Natural killer cell (primary cell): ENCODE data around the gene EPYC. TPM values are rescaled to one million over a fixed set of nuclear protein-coding genes. Genes with fewer than 3 reads are reported as not detected.

Source experiments
- ATAC-seq, 3 donors: fragments of 150-1000 bp in 2 of 3; fragments of 200-7000 bp in 1 of 3; cut with Tn5 transposase; 1 replicate in 1 of 3; 2 replicates in 2 of 3; pipeline ENCODE4 v1.10.0; 2021; ENCODE audit warnings: mild to moderate bottlenecking in 2 of 3, moderate library complexity in 2 of 3
- DNase-seq, 2 donors: peaks; one replicate each; pipeline versions ENCODE4 v3.0.0 to v3.0.0-alpha.2; 2013 to 2021; ENCODE audit warnings: mixed read lengths in 1 of 2
- H3K27ac ChIP-seq: one replicate; pipeline ENCODE4 v1.5.1; 2013; ENCODE audit warnings: mild to moderate bottlenecking, low read length
- H3K27me3 ChIP-seq: one replicate; pipeline ENCODE4 v1.6.1; 2013; ENCODE audit warnings: low read length; ENCODE audit not compliant: control insufficient read depth, insufficient read depth
- H3K36me3 ChIP-seq: one replicate; pipeline ENCODE4 v1.6.1; 2013; ENCODE audit warnings: low read length; ENCODE audit not compliant: control insufficient read depth, insufficient read depth
- H3K4me1 ChIP-seq: one replicate; pipeline ENCODE4 v1.6.1; 2013; ENCODE audit warnings: low read length; ENCODE audit not compliant: control insufficient read depth, insufficient read depth
- H3K4me3 ChIP-seq: one replicate; pipeline ENCODE4 v1.5.1; 2013; ENCODE audit warnings: low read length
- H3K9me3 ChIP-seq: one replicate; pipeline ENCODE4 v1.6.1; 2013; ENCODE audit warnings: low read length; ENCODE audit not compliant: control insufficient read depth, insufficient read depth
- H3K27ac Mint-ChIP-seq, 2 donors: one replicate each; pipeline ENCODE4 v1.8.0; 2022; ENCODE audit warnings: mild to moderate bottlenecking in 2 of 2, mixed read lengths in 2 of 2, moderate library complexity in 1 of 2
- H3K27me3 Mint-ChIP-seq, 2 donors: one replicate each; pipeline ENCODE4 v1.8.0; 2022; ENCODE audit warnings: low read depth in 2 of 2, mixed read lengths in 2 of 2
- H3K36me3 Mint-ChIP-seq: one replicate; pipeline ENCODE4 v1.8.0; 2022; ENCODE audit warnings: mixed read lengths
- H3K4me1 Mint-ChIP-seq, 2 donors: one replicate each; pipeline ENCODE4 v1.8.0; 2022; ENCODE audit warnings: mixed read lengths in 2 of 2
- H3K4me3 Mint-ChIP-seq: one replicate; pipeline ENCODE4 v1.8.0; 2022; ENCODE audit warnings: mild to moderate bottlenecking, moderate library complexity, mixed read lengths
- H3K9me3 Mint-ChIP-seq, 2 donors: one replicate each; pipeline ENCODE4 v1.8.0; 2022; ENCODE audit warnings: mixed read lengths in 2 of 2
- WGBS: methylation state at CpG from one replicate; pipeline ENCODE4 v1.1.7; 2013; ENCODE audit warnings: missing lambda C conversion rate; ENCODE audit not compliant: insufficient coverage; 5-methylcytosine and 5-hydroxymethylcytosine counted together
- intact Hi-C: fragments of 100-400 bp; cut with micrococcal nuclease; formaldehyde crosslinking; loops from one replicate; pipeline ENCODE4 v1.14.2; 2022
- total RNA-seq, 4 donors: library from RNA; stranded (reverse); fragments of 120-200 nt in 1 of 4; gene quantifications; one replicate each; pipeline versions ENCODE4 v1.2.3 to v1.2.4, GENCODE V29; 2013 to 2022
- TF ChIP-seq, protein P1 (sequence below): fragments of 200-600 bp; IDR thresholded peaks from one replicate; pipeline ENCODE4 v1.8.0; 2022; ENCODE audit warnings: antibody characterized with exemption

The EPYC gene
- total RNA-seq, 3 donors from 2014 or later (not counting 1 experiment from before 2014, with no cell fraction given): not detected

GRCh38 chr12:91043408-91043807 lies 38.6 kb upstream of the EPYC start:
- H3K36me3 ChIP-seq: no peaks in the 10 kb centered on the region
- WGBS: 83% methylated on average over 4 of the region's 4 CpGs
- ATAC-seq: no peak
- intact Hi-C loops: no loop called here
- no peaks in the 10 kb centered on the region for H3K36me3 Mint-ChIP-seq
- no peak overlapping the region for H3K27ac Mint-ChIP-seq
- H3K4me1 ChIP-seq: no peaks in the 10 kb centered on the region
- no peak overlapping the region for H3K4me3 ChIP-seq
- no peaks in the 10 kb centered on the region for H3K27me3 Mint-ChIP-seq
- no peak for DNase-seq
- H3K27ac ChIP-seq: no peak overlapping the region
- H3K27me3 ChIP-seq: no peaks in the 10 kb centered on the region
- no peak overlapping the region for H3K4me3 Mint-ChIP-seq
- H3K9me3 Mint-ChIP-seq: peaks cover 0 to 3% of the 10 kb centered on the region in 2 donors
- TF ChIP-seq, protein P1, sequence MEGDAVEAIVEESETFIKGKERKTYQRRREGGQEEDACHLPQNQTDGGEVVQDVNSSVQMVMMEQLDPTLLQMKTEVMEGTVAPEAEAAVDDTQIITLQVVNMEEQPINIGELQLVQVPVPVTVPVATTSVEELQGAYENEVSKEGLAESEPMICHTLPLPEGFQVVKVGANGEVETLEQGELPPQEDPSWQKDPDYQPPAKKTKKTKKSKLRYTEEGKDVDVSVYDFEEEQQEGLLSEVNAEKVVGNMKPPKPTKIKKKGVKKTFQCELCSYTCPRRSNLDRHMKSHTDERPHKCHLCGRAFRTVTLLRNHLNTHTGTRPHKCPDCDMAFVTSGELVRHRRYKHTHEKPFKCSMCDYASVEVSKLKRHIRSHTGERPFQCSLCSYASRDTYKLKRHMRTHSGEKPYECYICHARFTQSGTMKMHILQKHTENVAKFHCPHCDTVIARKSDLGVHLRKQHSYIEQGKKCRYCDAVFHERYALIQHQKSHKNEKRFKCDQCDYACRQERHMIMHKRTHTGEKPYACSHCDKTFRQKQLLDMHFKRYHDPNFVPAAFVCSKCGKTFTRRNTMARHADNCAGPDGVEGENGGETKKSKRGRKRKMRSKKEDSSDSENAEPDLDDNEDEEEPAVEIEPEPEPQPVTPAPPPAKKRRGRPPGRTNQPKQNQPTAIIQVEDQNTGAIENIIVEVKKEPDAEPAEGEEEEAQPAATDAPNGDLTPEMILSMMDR: no peak
- no peaks in the 10 kb centered on the region for H3K4me1 Mint-ChIP-seq
- H3K9me3 ChIP-seq: no peaks in the 10 kb centered on the region

DNA sequence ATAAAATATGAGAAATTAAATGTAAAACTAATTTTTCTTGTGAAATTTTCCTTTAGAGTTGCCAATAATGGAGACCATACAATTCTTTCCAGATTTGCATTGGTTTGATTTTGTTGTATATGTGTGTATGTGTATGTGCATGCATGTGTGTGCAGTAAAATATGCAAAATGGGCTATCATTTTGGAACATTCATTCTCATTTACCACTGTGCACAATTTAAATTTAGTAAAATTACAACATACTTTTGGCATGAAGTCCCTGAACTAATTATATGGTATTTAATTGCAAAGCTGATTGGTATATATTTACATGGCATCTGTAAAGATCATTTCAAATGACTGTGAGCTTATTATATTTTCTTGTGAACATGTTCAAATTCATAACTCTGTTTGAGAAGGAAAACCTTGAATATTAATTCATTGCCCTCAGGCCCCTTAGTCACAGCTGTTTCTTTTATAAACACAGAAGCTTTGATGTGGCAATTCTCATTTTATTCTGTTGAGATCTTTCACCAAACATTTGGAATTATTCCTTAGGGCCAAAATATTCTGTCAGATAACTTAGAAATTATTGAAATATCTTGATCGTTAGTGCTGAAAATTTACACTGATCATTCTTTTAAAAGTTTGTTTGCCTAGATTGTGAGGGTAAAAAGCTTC lies 35.5 kb upstream of the EPYC start:
- no CpG with 5 or more reads among the region's 1 CpG for WGBS
- ATAC-seq (no peak), DNase-seq (no peak)
- Histone ChIP-seq H3K4me1 (no peaks in the 10 kb centered on the region), H3K27ac (no peak overlapping the region), H3K4me3 (no peak overlapping the region), H3K36me3 (no peaks in the 10 kb centered on the region), H3K27me3 (no peaks in the 10 kb centered on the region), H3K9me3 (no peaks in the 10 kb centered on the region)
- Mint-ChIP-seq H3K36me3 (no peaks in the 10 kb centered on the region), H3K27ac (no peak overlapping the region), H3K4me3 (no peak overlapping the region), H3K27me3 (no peaks in the 10 kb centered on the region), H3K4me1 (no peaks in the 10 kb centered on the region), H3K9me3 (peaks cover 0 to 2% of the 10 kb centered on the region in 2 donors)
- intact Hi-C loops: no loop called here
- TF ChIP-seq, protein P1: no peak

DNA sequence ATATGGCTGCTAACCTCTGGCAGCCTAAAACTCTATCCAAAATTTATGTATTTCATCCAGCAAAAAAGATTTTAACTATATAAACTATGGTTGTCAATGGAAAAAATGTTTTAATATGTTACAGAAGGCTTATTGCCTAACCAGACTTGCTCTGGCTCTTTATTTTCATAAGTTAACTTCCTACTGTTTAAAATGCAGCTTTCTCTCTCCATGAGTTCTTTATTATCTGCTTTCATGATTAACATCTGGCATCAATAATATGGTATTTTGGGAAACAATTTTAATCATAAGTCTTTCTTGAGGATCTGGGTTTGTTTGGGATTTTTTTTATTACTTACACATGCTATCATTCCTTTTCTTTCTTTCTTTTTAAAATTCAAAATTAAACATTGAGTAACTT lies 32.5 kb upstream of the EPYC start:
- no peak overlapping the region for H3K27ac ChIP-seq
- no peak overlapping the region for H3K4me3 ChIP-seq
- H3K4me1 Mint-ChIP-seq: no peaks in the 10 kb centered on the region
- TF ChIP-seq, protein P1: no peak
- H3K36me3 ChIP-seq: no peaks in the 10 kb centered on the region
- H3K36me3 Mint-ChIP-seq: no peaks in the 10 kb centered on the region
- H3K27me3 ChIP-seq: no peaks in the 10 kb centered on the region
- H3K27me3 Mint-ChIP-seq: no peaks in the 10 kb centered on the region
- DNase-seq (no peak), ATAC-seq (no peak)
- H3K9me3 Mint-ChIP-seq: peaks cover 2 to 6% of the 10 kb centered on the region in 2 donors
- no peaks in the 10 kb centered on the region for H3K9me3 ChIP-seq
- no peak overlapping the region for H3K4me3 Mint-ChIP-seq
- no peaks in the 10 kb centered on the region for H3K4me1 ChIP-seq
- no peak overlapping the region for H3K27ac Mint-ChIP-seq
- intact Hi-C loops: no loop called here

DNA sequence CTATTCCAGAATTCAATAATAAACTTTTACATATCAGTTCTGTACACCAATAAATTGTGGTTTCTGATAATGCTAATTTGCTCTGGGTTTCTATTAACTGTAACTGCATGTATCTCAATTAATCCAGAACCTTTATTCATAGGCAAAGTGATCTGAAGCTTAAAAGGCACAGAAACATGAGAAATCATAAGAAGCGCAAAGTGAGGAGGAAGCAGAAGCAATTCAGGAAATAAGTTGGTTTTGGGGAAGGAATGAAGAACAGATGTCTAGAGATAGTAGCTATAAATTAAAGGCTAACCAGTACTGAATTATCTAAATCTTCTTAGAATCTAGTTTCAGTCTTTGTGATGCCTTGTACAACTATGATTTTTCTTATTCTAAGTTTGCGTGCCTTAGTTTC lies 28.5 kb upstream of the EPYC start:
- no peaks in the 10 kb centered on the region for H3K4me1 Mint-ChIP-seq
- no peak overlapping the region for H3K4me3 Mint-ChIP-seq
- H3K27me3 Mint-ChIP-seq: no peaks in the 10 kb centered on the region
- H3K36me3 Mint-ChIP-seq: no peaks in the 10 kb centered on the region
- intact Hi-C loops: no loop called here
- H3K9me3 ChIP-seq: no peaks in the 10 kb centered on the region
- H3K27ac ChIP-seq: no peak overlapping the region
- DNase-seq: no peak
- H3K36me3 ChIP-seq: no peaks in the 10 kb centered on the region
- no peaks in the 10 kb centered on the region for H3K27me3 ChIP-seq
- no peak overlapping the region for H3K27ac Mint-ChIP-seq
- H3K4me1 ChIP-seq: no peaks in the 10 kb centered on the region
- H3K9me3 Mint-ChIP-seq: peaks cover 2 to 8% of the 10 kb centered on the region in 2 donors
- TF ChIP-seq, protein P1: no peak
- WGBS: 38% methylated on average over 2 of the region's 2 CpGs
- no peak for ATAC-seq
- H3K4me3 ChIP-seq: no peak overlapping the region
